SK-N-SH (cell line): Measurements from ENCODE around the gene TRAPPC2L. TPM values are rescaled to one million over a fixed set of nuclear protein-coding genes. Genes with fewer than 3 reads are reported as not detected.

Experiments used
- CTCF ChIA-PET: fragments of 300-600, 350-600 bp; formaldehyde crosslinking; extraction: SDS; loops from one replicate; lab custom pipeline; 2021; lab: Yijun Ruan, JAX
- POLR2A ChIA-PET: fragments of 350-600 bp; sonication (Branson Sonifier 250); formaldehyde crosslinking; extraction: SDS; loops from one replicate; lab custom pipeline; 2020; ENCODE audit warnings: antibody characterized with exemption, inconsistent platforms; lab: Yijun Ruan, JAX
- DNase-seq: peaks from one replicate; pipeline ENCODE4 v3.0.0; 2012
- H2AFZ ChIP-seq: fragments of 200-600 bp; sonication (generic); 2 replicates; pipeline ENCODE4 v1.8.1; 2016; ENCODE audit warnings: antibody characterized with exemption, mild to moderate bottlenecking, low read depth
- H3F3A ChIP-seq: fragments of 200-600 bp; sonication (generic); replicated peaks from 2 replicates; pipeline ENCODE3; 2016; ENCODE audit warnings: antibody characterized with exemption, mild to moderate bottlenecking; ENCODE audit not compliant: insufficient read depth
- H3K27ac ChIP-seq, 2 experiments: fragments of 200-500 bp in 1 of 2; fragments of 200-600 bp in 1 of 2; sonication (Bioruptor generic) in 1 of 2; sonication (generic), shearing (Covaris generic) in 1 of 2; 2 replicates each; pipeline versions ENCODE4 v1.5.1 to v1.6.1; 2014 to 2016; ENCODE audit warnings: low read depth in 2 of 2, inconsistent platforms in 1 of 2, low read length in 1 of 2, mild to moderate bottlenecking in 1 of 2, mixed read lengths in 1 of 2
- H3K27me3 ChIP-seq: fragments of 200-600 bp; sonication (generic), shearing (Covaris generic); 2 replicates; pipeline ENCODE4 v1.6.1; 2016; ENCODE audit warnings: mixed run types; ENCODE audit not compliant: insufficient read depth
- H3K36me3 ChIP-seq, 2 experiments: fragments of 200-500 bp in 1 of 2; fragments of 200-600 bp in 1 of 2; sonication (Bioruptor generic) in 1 of 2; sonication (generic) in 1 of 2; replicated peaks in 1 of 2; 2 replicates each; pipeline versions ENCODE3 to v1.5.1; 2014 to 2016; ENCODE audit warnings: low read length in 1 of 2, mild to moderate bottlenecking in 1 of 2; ENCODE audit not compliant: insufficient read depth in 2 of 2, control insufficient read depth in 1 of 2
- H3K4me1 ChIP-seq, 2 experiments: fragments of 200-500 bp in 1 of 2; fragments of 200-600 bp in 1 of 2; sonication (Bioruptor generic) in 1 of 2; sonication (generic), shearing (Covaris generic) in 1 of 2; 2 replicates each; pipeline versions ENCODE4 v1.5.1 to v1.6.1; 2014 to 2016; ENCODE audit warnings: low read depth in 1 of 2, low read length in 1 of 2, mixed run types in 1 of 2; ENCODE audit not compliant: insufficient read depth in 2 of 2, control insufficient read depth in 1 of 2
- H3K4me2 ChIP-seq: fragments of 200-600 bp; sonication (generic), shearing (Covaris generic); 2 replicates; pipeline ENCODE4 v1.6.1; 2017; ENCODE audit warnings: mixed run types
- H3K4me3 ChIP-seq, 2 experiments: fragments of 200-500 bp in 1 of 2; fragments of 200-600 bp in 1 of 2; sonication (Bioruptor generic) in 1 of 2; sonication (generic), shearing (Covaris generic) in 1 of 2; 2 replicates each; pipeline versions ENCODE4 v1.5.1 to v1.8.1; 2014 to 2016; ENCODE audit warnings: low read depth in 2 of 2, inconsistent platforms in 1 of 2, low read length in 1 of 2, mild to moderate bottlenecking in 1 of 2, mixed read lengths in 1 of 2, moderate library complexity in 1 of 2
- H3K79me2 ChIP-seq: fragments of 200-600 bp; sonication (generic); 2 replicates; pipeline ENCODE4 v1.8.1; 2017; ENCODE audit warnings: mild to moderate bottlenecking; ENCODE audit not compliant: insufficient read depth
- H3K9ac ChIP-seq: fragments of 200-600 bp; sonication (generic); 2 replicates; pipeline ENCODE4 v1.6.1; 2017; ENCODE audit warnings: mixed run types
- H3K9me2 ChIP-seq: fragments of 200-600 bp; sonication (generic); 2 replicates; pipeline ENCODE4 v1.6.1; 2017; ENCODE audit warnings: mixed run types
- H3K9me3 ChIP-seq: fragments of 200-600 bp; sonication (generic); 2 replicates; pipeline ENCODE4 v1.6.1; 2017; ENCODE audit warnings: mixed run types, mild to moderate bottlenecking, moderate library complexity
- H4K20me1 ChIP-seq: fragments of 200-600 bp; sonication (generic); 2 replicates; pipeline ENCODE4 v1.6.1; 2017; ENCODE audit warnings: mild to moderate bottlenecking, mixed run types; ENCODE audit not compliant: insufficient read depth
- CHD2 ChIP-seq: fragments of 150-350 bp; IDR thresholded peaks from 2 replicates; pipeline ENCODE4 v1.6.1; 2018; ENCODE audit warnings: low read length; ENCODE audit not compliant: partially characterized antibody
- ELF1 ChIP-seq: IDR thresholded peaks from 2 replicates; pipeline ENCODE4 v1.4.0; 2012
- EP300 ChIP-seq, 2 experiments: IDR thresholded peaks; 2 replicates each; pipeline versions ENCODE4 v1.4.0 to v1.6.1; 2012; ENCODE audit warnings: borderline replicate concordance in 1 of 2, low read depth in 1 of 2, low read length in 1 of 2
- FOSL2 ChIP-seq: IDR thresholded peaks from 2 replicates; pipeline ENCODE4 v1.4.0; 2012; ENCODE audit warnings: low read depth, mild to moderate bottlenecking, moderate library complexity, borderline replicate concordance
- FOXJ3 ChIP-seq: sonication (generic); formaldehyde crosslinking; IDR thresholded peaks from 2 replicates; pipeline ENCODE4 v1.5.1; 2020; ENCODE audit warnings: mild to moderate bottlenecking, missing genetic modification reagents
- GABPA ChIP-seq: IDR thresholded peaks from 2 replicates; pipeline ENCODE4 v1.4.0; 2012; ENCODE audit warnings: low read depth, mild to moderate bottlenecking
- GATA2 ChIP-seq: sonication (generic); formaldehyde crosslinking; IDR thresholded peaks from 2 replicates; pipeline ENCODE4 v1.5.0; 2020; ENCODE audit warnings: mild to moderate bottlenecking, missing genetic modification reagents
- JUND ChIP-seq: IDR thresholded peaks from 2 replicates; pipeline ENCODE4 v1.4.0; 2012
- MEF2A ChIP-seq: IDR thresholded peaks from 2 replicates; pipeline ENCODE4 v1.4.0; 2012; ENCODE audit warnings: low read depth, borderline replicate concordance
- MXI1 ChIP-seq: IDR thresholded peaks from 2 replicates; pipeline ENCODE4 v1.6.1; 2012; ENCODE audit warnings: mild to moderate bottlenecking, low read depth, low read length, improper control_type of control experiment
- PBX3 ChIP-seq: IDR thresholded peaks from 2 replicates; pipeline ENCODE4; 2012
- POLR2AphosphoS5 ChIP-seq: IDR thresholded peaks from 2 replicates; pipeline ENCODE4 v1.6.1; 2012; ENCODE audit warnings: low read depth, low read length
- RCOR1 ChIP-seq: fragments of 150-350 bp; IDR thresholded peaks from 2 replicates; pipeline ENCODE4 v1.6.1; 2017; ENCODE audit warnings: antibody characterized with exemption, low read length
- RFX5 ChIP-seq: IDR thresholded peaks from 2 replicates; pipeline ENCODE4 v1.6.1; 2012; ENCODE audit warnings: mild to moderate bottlenecking, improper control_type of control experiment, low read length
- RXRA ChIP-seq: IDR thresholded peaks from 2 replicates; pipeline ENCODE4 v1.4.0; 2012; ENCODE audit warnings: low read depth, mild to moderate bottlenecking, borderline replicate concordance
- SMC3 ChIP-seq: IDR thresholded peaks from 2 replicates; pipeline ENCODE4 v1.6.1; 2012; ENCODE audit warnings: low read depth, low read length, improper control_type of control experiment
- TAF1 ChIP-seq: IDR thresholded peaks from 2 replicates; pipeline ENCODE4 v1.6.1; 2012; ENCODE audit warnings: low read depth, mild to moderate bottlenecking, low read length, moderate library complexity, borderline replicate concordance
- TEAD4 ChIP-seq: IDR thresholded peaks from 2 replicates; pipeline ENCODE4 v1.4.0; 2012; ENCODE audit warnings: mild to moderate bottlenecking, borderline replicate concordance; ENCODE audit not compliant: insufficient read depth
- YY1 ChIP-seq: IDR thresholded peaks from 2 replicates; pipeline ENCODE4 v1.4.0; 2012; ENCODE audit warnings: low read depth, mild to moderate bottlenecking
- WGBS: methylation state at CpG from one replicate; pipeline ENCODE4 v1.1.6; 2017; ENCODE audit warnings: low lambda C conversion rate; 5-methylcytosine and 5-hydroxymethylcytosine counted together
- polyA plus RNA-seq, 3 experiments: library from polyadenylated mRNA; depleted of rRNA; stranded (reverse); fragments of >200 nt; gene quantifications; 2 replicates each; pipeline ENCODE4 v1.2.3, GENCODE V29; 2012
- TF ChIP-seq, protein P1 (sequence below): fragments of 150-350 bp; IDR thresholded peaks from 2 replicates; pipeline ENCODE4 v1.6.1; 2016; ENCODE audit warnings: mild to moderate bottlenecking, low read depth, low read length
- TF ChIP-seq, protein P2 (sequence below): IDR thresholded peaks from 2 replicates; pipeline ENCODE4 v1.4.0; 2012; ENCODE audit warnings: low read depth, borderline replicate concordance
- TF ChIP-seq, protein P3 (sequence below): fragments of 150-350 bp; IDR thresholded peaks from 2 replicates; pipeline ENCODE4 v1.6.1; 2017; ENCODE audit warnings: antibody characterized with exemption, low read length, low read depth, borderline replicate concordance
- TF ChIP-seq, protein P4 (sequence below): IDR thresholded peaks from 2 replicates; pipeline ENCODE4 v1.4.0; 2012; ENCODE audit warnings: low read depth, borderline replicate concordance

TRAPPC2L gene
- polyA plus RNA-seq, 1 of the 3 experiments (the other 2 are of a cell fraction): 73.9 TPM

- ChIA-PET POLR2A (no interaction called here), CTCF (no interaction called here)
- H3K9ac ChIP-seq: no peak overlapping the region
- H3K4me1 ChIP-seq: no peaks in the 10 kb centered on the region; a peak in 1 of 4 replicates
- no peak overlapping the region for H3K4me2 ChIP-seq
- DNase-seq: no peak
- H3K79me2 ChIP-seq: peaks cover 2% of the 10 kb centered on the region; the same call in 1 of the 2 replicates
- no peak overlapping the region for H3K4me3 ChIP-seq
- H3K9me3 ChIP-seq: no peaks in the 10 kb centered on the region
- 80% methylated on average over 11 of the region's 13 CpGs for whole genome bisulfite sequencing
- H2AFZ ChIP-seq: no peak overlapping the region
- no peaks in the 10 kb centered on the region for H3F3A ChIP-seq
- no peak overlapping the region for H3K27ac ChIP-seq
- TF ChIP-seq JUND: no peak
- TF ChIP-seq EP300 (IDR thresholded peaks at IDR 0.05; ENCODE audit: borderline replicate concordance in 1 of 2, low read depth in 1 of 2, low read length in 1 of 2): no peak
- no peak for TF ChIP-seq GATA2
- no peak for TF ChIP-seq YY1
- no peak for TF ChIP-seq RFX5
- no peak for TF ChIP-seq TEAD4
- TF ChIP-seq PBX3: no peak
- TF ChIP-seq TAF1: no peak
- no peak for TF ChIP-seq GABPA
- TF ChIP-seq RCOR1: no peak
- TF ChIP-seq, protein P1, sequence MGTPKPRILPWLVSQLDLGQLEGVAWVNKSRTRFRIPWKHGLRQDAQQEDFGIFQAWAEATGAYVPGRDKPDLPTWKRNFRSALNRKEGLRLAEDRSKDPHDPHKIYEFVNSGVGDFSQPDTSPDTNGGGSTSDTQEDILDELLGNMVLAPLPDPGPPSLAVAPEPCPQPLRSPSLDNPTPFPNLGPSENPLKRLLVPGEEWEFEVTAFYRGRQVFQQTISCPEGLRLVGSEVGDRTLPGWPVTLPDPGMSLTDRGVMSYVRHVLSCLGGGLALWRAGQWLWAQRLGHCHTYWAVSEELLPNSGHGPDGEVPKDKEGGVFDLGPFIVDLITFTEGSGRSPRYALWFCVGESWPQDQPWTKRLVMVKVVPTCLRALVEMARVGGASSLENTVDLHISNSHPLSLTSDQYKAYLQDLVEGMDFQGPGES: no peak
- no peak for TF ChIP-seq RXRA
- TF ChIP-seq MXI1: no peak
- TF ChIP-seq ELF1: no peak
- TF ChIP-seq MEF2A: no peak
- peaks cover 3 to 32% of the 10 kb centered on the region in 2 experiments for H3K36me3 ChIP-seq
- H3K27me3 ChIP-seq: peaks cover 12% of the 10 kb centered on the region
- no peaks in the 10 kb centered on the region for H3K9me2 ChIP-seq
- 0 out of 2 replicates have a peak, but pooled peaks cover under 1% of the 10 kb centered on the region for H4K20me1 ChIP-seq
These were observed 6.5 kb downstream of the TRAPPC2L start for GRCh38 chr16:88863426-88863825.

- Histone ChIP-seq H3K9me3 (no peaks in the 10 kb centered on the region), H3K27me3 (peaks cover 19% of the 10 kb centered on the region), H3K27ac (no peak overlapping the region), H3K79me2 (no peaks in the 10 kb centered on the region), H3F3A (no peaks in the 10 kb centered on the region), H4K20me1 (no peaks in the 10 kb centered on the region), H3K9me2 (no peaks in the 10 kb centered on the region), H3K36me3 (peaks cover 3 to 26% of the 10 kb centered on the region in 2 experiments), H3K9ac (no peak overlapping the region), H3K4me3 (no peak overlapping the region), H3K4me1 (no peaks in the 10 kb centered on the region), H3K4me2 (no peak overlapping the region), H2AFZ (no peak overlapping the region)
- POLR2A ChIA-PET: no interaction called here
- WGBS: 68% methylated on average over 5 of the region's 15 CpGs
- CTCF ChIA-PET: interaction anchor here (0.6 to 1.6 kb wide), 5 partner anchors 10 to 303 kb away, joined by 3 to 7 read pairs (median 3); no protein-coding TSS in a partner anchor
- TF ChIP-seq ELF1 (no peak), SMC3 (no peak), MEF2A (no peak), TEAD4 (no peak), FOXJ3 (CRISPR knock-in tag) (no peak), FOSL2 (no peak), CHD2 (no peak), GABPA (no peak), POLR2AphosphoS5 (no peak), RCOR1 (no peak)
- TF ChIP-seq, protein P2, sequence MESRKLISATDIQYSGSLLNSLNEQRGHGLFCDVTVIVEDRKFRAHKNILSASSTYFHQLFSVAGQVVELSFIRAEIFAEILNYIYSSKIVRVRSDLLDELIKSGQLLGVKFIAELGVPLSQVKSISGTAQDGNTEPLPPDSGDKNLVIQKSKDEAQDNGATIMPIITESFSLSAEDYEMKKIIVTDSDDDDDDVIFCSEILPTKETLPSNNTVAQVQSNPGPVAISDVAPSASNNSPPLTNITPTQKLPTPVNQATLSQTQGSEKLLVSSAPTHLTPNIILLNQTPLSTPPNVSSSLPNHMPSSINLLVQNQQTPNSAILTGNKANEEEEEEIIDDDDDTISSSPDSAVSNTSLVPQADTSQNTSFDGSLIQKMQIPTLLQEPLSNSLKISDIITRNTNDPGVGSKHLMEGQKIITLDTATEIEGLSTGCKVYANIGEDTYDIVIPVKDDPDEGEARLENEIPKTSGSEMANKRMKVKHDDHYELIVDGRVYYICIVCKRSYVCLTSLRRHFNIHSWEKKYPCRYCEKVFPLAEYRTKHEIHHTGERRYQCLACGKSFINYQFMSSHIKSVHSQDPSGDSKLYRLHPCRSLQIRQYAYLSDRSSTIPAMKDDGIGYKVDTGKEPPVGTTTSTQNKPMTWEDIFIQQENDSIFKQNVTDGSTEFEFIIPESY: no peak
- TF ChIP-seq, protein P3, sequence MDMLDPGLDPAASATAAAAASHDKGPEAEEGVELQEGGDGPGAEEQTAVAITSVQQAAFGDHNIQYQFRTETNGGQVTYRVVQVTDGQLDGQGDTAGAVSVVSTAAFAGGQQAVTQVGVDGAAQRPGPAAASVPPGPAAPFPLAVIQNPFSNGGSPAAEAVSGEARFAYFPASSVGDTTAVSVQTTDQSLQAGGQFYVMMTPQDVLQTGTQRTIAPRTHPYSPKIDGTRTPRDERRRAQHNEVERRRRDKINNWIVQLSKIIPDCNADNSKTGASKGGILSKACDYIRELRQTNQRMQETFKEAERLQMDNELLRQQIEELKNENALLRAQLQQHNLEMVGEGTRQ: no peak
- TF ChIP-seq, protein P4, sequence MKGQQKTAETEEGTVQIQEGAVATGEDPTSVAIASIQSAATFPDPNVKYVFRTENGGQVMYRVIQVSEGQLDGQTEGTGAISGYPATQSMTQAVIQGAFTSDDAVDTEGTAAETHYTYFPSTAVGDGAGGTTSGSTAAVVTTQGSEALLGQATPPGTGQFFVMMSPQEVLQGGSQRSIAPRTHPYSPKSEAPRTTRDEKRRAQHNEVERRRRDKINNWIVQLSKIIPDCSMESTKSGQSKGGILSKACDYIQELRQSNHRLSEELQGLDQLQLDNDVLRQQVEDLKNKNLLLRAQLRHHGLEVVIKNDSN: no peak
- no peak for DNase-seq
These were observed 7.2 kb downstream of the TRAPPC2L start for GRCh38 chr16:88864099-88864498.
